Ovary (tissue), 9 donors: Measurements from ENCODE around the gene PRELID3B. TPM values are rescaled to one million over a fixed set of nuclear protein-coding genes. Genes with fewer than 3 reads are reported as not detected.

ENCODE experiments used
- DNase-seq, 5 donors: peaks; one replicate each; pipeline ENCODE4 v3.0.0-alpha.2; 2019 to 2020
- H3K27ac ChIP-seq, 2 donors: fragments of 200-600 bp; one replicate each; pipeline versions ENCODE4 v1.5.1 to v1.8.0; 2019 to 2022
- H3K27me3 ChIP-seq: fragments of 200-600 bp; one replicate; pipeline ENCODE4 v1.8.0; 2022
- H3K36me3 ChIP-seq: fragments of 200-600 bp; sonication (generic); one replicate; pipeline ENCODE4 v1.5.1; 2019
- H3K4me1 ChIP-seq: one replicate; pipeline ENCODE4 v1.8.1; 2013; ENCODE audit warnings: mild to moderate bottlenecking, moderate library complexity; ENCODE audit not compliant: insufficient read depth
- H3K4me3 ChIP-seq: fragments of 200-600 bp; sonication (generic); one replicate; pipeline ENCODE4 v1.5.1; 2017
- H3K9me3 ChIP-seq, 2 donors: fragments of 200-600 bp in 1 of 2; sonication (generic) in 1 of 2; one replicate each; pipeline versions ENCODE4 v1.5.1 to v1.8.1; 2013 to 2019; ENCODE audit warnings: mild to moderate bottlenecking in 1 of 2, moderate library complexity in 1 of 2
- CTCF ChIP-seq, 3 donors: fragments of 450-650 bp in 2 of 3; fragments of 200-600 bp in 1 of 3; IDR thresholded peaks; one replicate each; pipeline versions ENCODE4 v1.5.1 to v1.8.0; 2016 to 2022; ENCODE audit warnings: antibody characterized with exemption in 3 of 3, mild to moderate bottlenecking in 1 of 3
- EP300 ChIP-seq: sonication (generic); formaldehyde crosslinking; IDR thresholded peaks from one replicate; pipeline ENCODE4 v1.6.1; 2017; ENCODE audit warnings: antibody characterized with exemption
- POLR2A ChIP-seq: fragments of 450-650 bp; IDR thresholded peaks from one replicate; pipeline ENCODE4 v1.6.1; 2017; ENCODE audit warnings: antibody characterized with exemption, mild to moderate bottlenecking, moderate library complexity
- WGBS, 3 donors: extraction: QIAGEN DNeasy Blood & Tissue Kit in 1 of 3; methylation state at CpG; one replicate each; pipeline versions ENCODE4 v1.1.5 to v1.1.7; 2013 to 2017; 5-methylcytosine and 5-hydroxymethylcytosine counted together
- intact Hi-C, 4 donors: fragments of 100-400 bp; cut with DNase I; formaldehyde crosslinking; loops; one replicate each; pipeline versions ENCODE4 v1.11.0 to v1.15.1; 2022 to 2023
- polyA plus RNA-seq, 2 donors: library from polyadenylated mRNA; stranded (reverse); fragments of 200-250 nt in 1 of 2; fragments of 350-450 nt in 1 of 2; fragmentation: Illumina TruSeq in 1 of 2; extraction: RNeasy Lipid Tissue Mini Kit (QIAGEN cat#74804) in 1 of 2; gene quantifications; one replicate each; pipeline ENCODE4 v1.2.3, GENCODE V29; 2013 to 2014
- total RNA-seq, 7 donors: library from RNA; depleted of rRNA in 2 of 7; stranded (reverse); fragments of >200 nt in 2 of 7; fragmentation: NEBNext Ultra II Directional in 3 of 7; extraction: Animal tissue kit (Norgen Biotek cat#: 25700) in 3 of 7; gene quantifications; one replicate each; pipeline versions ENCODE4 v1.1.0 to v1.2.4, GENCODE V29; 2016 to 2023
- donor health status: DM: no; HTN: no; CAD: no; lungs with moderate emphysema.
- donor health status: DM: no; HTN: no; CAD: no.
- donor health status: Bipolar disorder and iron deficiency.
- donor health status: DM: yes; HTN: yes; CAD: no.
- donor health status: DM: no; HTN: no; CAD: no.
- donor health status: DM: yes; HTN: yes; CAD: no.

The PRELID3B gene
- total and polyA plus RNA-seq, 9 donors, result 16.8 to 40.8 (median 29.2) TPM

GRCh38 chr20:59048681-59049030 lies 6.1 kb upstream of the PRELID3B start:
- H3K4me1 ChIP-seq, result no peaks in the 10 kb centered on the region
- no peak overlapping the region for H3K27ac ChIP-seq
- H3K36me3 ChIP-seq, result no peaks in the 10 kb centered on the region
- TF ChIP-seq EP300, result no peak
- no peak for TF ChIP-seq CTCF (IDR thresholded peaks at IDR 0.05)
- TF ChIP-seq POLR2A, result no peak
- H3K9me3 ChIP-seq, result no peaks in the 10 kb centered on the region
- intact Hi-C loops, result loop anchor here in 1 of 4 donors (10.0 kb wide), 1 partner anchor 174 kb away; no protein-coding TSS in a partner anchor
- WGBS, 3 donors, result 72 to 83% (median 75%) methylated on average over 2 of the region's 2 CpGs
- H3K27me3 ChIP-seq, result no peaks in the 10 kb centered on the region
- H3K4me3 ChIP-seq, result no peak overlapping the region
- DNase-seq, result no peak

GRCh38 chr20:59047938-59048680 lies 5.5 kb upstream of the PRELID3B start:
- DNase-seq, result no peak
- Histone ChIP-seq H3K27ac (no peak overlapping the region), H3K4me1 (peaks cover 3% of the 10 kb centered on the region), H3K27me3 (no peaks in the 10 kb centered on the region), H3K36me3 (no peaks in the 10 kb centered on the region), H3K9me3 (no peaks in the 10 kb centered on the region), H3K4me3 (no peak overlapping the region)
- WGBS, 3 donors, result 74 to 82% (median 76%) methylated on average over 5 of the region's 5 CpGs
- intact Hi-C loops, result loop anchor here in 1 of 4 donors (10.0 kb wide), 1 partner anchor 173 kb away; no protein-coding TSS in a partner anchor
- no peak for TF ChIP-seq EP300
- TF ChIP-seq POLR2A, result no peak
- no peak for TF ChIP-seq CTCF (IDR thresholded peaks at IDR 0.05)

- WGBS, 3 donors, result 92 to 94% (median 92%) methylated on average over 3 of the region's 3 CpGs
- no peaks in the 10 kb centered on the region for H3K9me3 ChIP-seq
- TF ChIP-seq CTCF (IDR thresholded peaks at IDR 0.05) (no peak), POLR2A (no peak), EP300 (no peak)
Observed at GRCh38 chr20:59046862-59047261, 4.3 kb upstream of the PRELID3B start.

GRCh38 chr20:59044796-59045195 lies 2.2 kb upstream of the PRELID3B start:
- peaks cover 8% of the 10 kb centered on the region for H3K4me1 ChIP-seq
- intact Hi-C loops, result loop anchor here in 2 of 4 donors (5.0 to 10.0 kb wide), 3 partner anchors 67 to 170 kb away; no protein-coding TSS in a partner anchor
- H3K9me3 ChIP-seq, result no peaks in the 10 kb centered on the region
- WGBS, 3 donors, result 79 to 85% (median 81%) methylated on average over 3 of the region's 3 CpGs
- no peak for TF ChIP-seq CTCF (IDR thresholded peaks at IDR 0.05)
- TF ChIP-seq EP300, result no peak
- TF ChIP-seq POLR2A, result no peak
- no peak for DNase-seq
- H3K4me3 ChIP-seq, result no peak overlapping the region
- H3K27me3 ChIP-seq, result no peaks in the 10 kb centered on the region
- H3K36me3 ChIP-seq, result no peaks in the 10 kb centered on the region
- no peak overlapping the region for H3K27ac ChIP-seq

More at GRCh38 chr20:59046862-59047261, 4.3 kb upstream of the PRELID3B start:
- Histone ChIP-seq H3K4me1 (peaks cover 4% of the 10 kb centered on the region), H3K36me3 (no peaks in the 10 kb centered on the region), H3K27me3 (no peaks in the 10 kb centered on the region), H3K4me3 (no peak overlapping the region), H3K27ac (no peak overlapping the region)
- DNase-seq, result no peak
- intact Hi-C loops, result loop anchor here in 1 of 4 donors (10.0 kb wide), 1 partner anchor 172 kb away; no protein-coding TSS in a partner anchor
